Gastroesophageal sphincter (tissue), 4 donors: ENCODE data around the gene NMU. TPM values are rescaled to one million over a fixed set of nuclear protein-coding genes. Genes with fewer than 3 reads are reported as not detected.
"Not testable (repeated sequence)": the region's sequence is repeated elsewhere in the genome, so short reads cannot be mapped to it uniquely, and the experiment has no call there.

Experiments used
- ATAC-seq: fragments of 150-250 bp; one replicate; pipeline ENCODE4 v1.9.1; 2016; ENCODE audit warnings: mild to moderate bottlenecking, moderate library complexity
- H3K27ac ChIP-seq, 4 donors: fragments of 200-600 bp; sonication (generic) in 3 of 4; 1 replicate in 3 of 4; 2 replicates in 1 of 4; pipeline ENCODE4 v1.5.1; 2016 to 2019
- H3K27me3 ChIP-seq: fragments of 200-600 bp; sonication (generic); one replicate; pipeline ENCODE4 v1.5.1; 2019
- H3K36me3 ChIP-seq, 2 donors: fragments of 200-600 bp; sonication (generic); one replicate each; pipeline ENCODE4 v1.5.1; 2019; ENCODE audit warnings: control low read depth in 1 of 2
- H3K4me1 ChIP-seq, 3 donors: fragments of 200-600 bp; sonication (generic); 1 replicate in 2 of 3; 2 replicates in 1 of 3; pipeline ENCODE4 v1.5.1; 2016 to 2019; ENCODE audit warnings: control low read depth in 2 of 3
- H3K4me3 ChIP-seq, 2 donors: fragments of 200-600 bp; sonication (generic); one replicate each; pipeline ENCODE4 v1.5.1; 2019; ENCODE audit warnings: mild to moderate bottlenecking in 1 of 2, moderate library complexity in 1 of 2
- H3K9me3 ChIP-seq, 3 donors: fragments of 200-600 bp; sonication (generic); one replicate each; pipeline ENCODE4 v1.5.1; 2017 to 2019; ENCODE audit warnings: control low read depth in 2 of 3
- CTCF ChIP-seq, 4 experiments: fragments of 200-600 bp in 2 of 4; fragments of 450-650 bp in 2 of 4; sonication (generic) in 1 of 4; IDR thresholded peaks; one replicate each; pipeline ENCODE4 v1.5.1; 2017 to 2019; ENCODE audit warnings: antibody characterized with exemption in 4 of 4, mild to moderate bottlenecking in 2 of 4, moderate library complexity in 2 of 4
- EP300 ChIP-seq: sonication (generic); formaldehyde crosslinking; IDR thresholded peaks from one replicate; pipeline ENCODE4 v1.6.1; 2017; ENCODE audit warnings: antibody characterized with exemption, mild to moderate bottlenecking
- POLR2A ChIP-seq, 2 donors: fragments of 450-650 bp; IDR thresholded peaks; one replicate each; pipeline ENCODE4 v1.6.1; 2017; ENCODE audit warnings: antibody characterized with exemption in 2 of 2, mild to moderate bottlenecking in 2 of 2, moderate library complexity in 1 of 2
- POLR2AphosphoS5 ChIP-seq: sonication (generic); formaldehyde crosslinking; IDR thresholded peaks from one replicate; pipeline ENCODE4 v1.6.1; 2017; ENCODE audit warnings: antibody characterized with exemption
- WGBS, 2 donors: methylation state at CpG; one replicate each; pipeline ENCODE4 v1.1.5; 2018; ENCODE audit warnings: low coverage in 1 of 2; 5-methylcytosine and 5-hydroxymethylcytosine counted together
- total RNA-seq, 4 donors: library from RNA; depleted of rRNA; stranded (reverse); fragments of >200 nt; gene quantifications; one replicate each; pipeline ENCODE4 v1.1.0, GENCODE V29; 2016

Gene NMU
- total RNA-seq, 4 donors from 2014 or later, result 1.6 TPM; not detected in 3

- no peak for ATAC-seq
- TF ChIP-seq EP300 (no peak), POLR2A (IDR thresholded peaks at IDR 0.05) (no peak), CTCF (IDR thresholded peaks at IDR 0.05) (no peak), POLR2AphosphoS5 (no peak)
- no peak overlapping the region for H3K27ac ChIP-seq
- peaks cover 0 to 25% (median 0%) of the 10 kb centered on the region in 3 donors for H3K9me3 ChIP-seq
- no peaks in the 10 kb centered on the region for H3K27me3 ChIP-seq
- no peaks in the 10 kb centered on the region for H3K4me1 ChIP-seq
- H3K4me3 ChIP-seq, result no peak overlapping the region
- H3K36me3 ChIP-seq, result no peaks in the 10 kb centered on the region
- WGBS, 2 donors, result 58 to 100% methylated on average over 2 of the region's 2 CpGs
Measured at GRCh38 chr4:55588160-55588559, 47.9 kb downstream of the NMU start.

GRCh38 chr4:55582773-55583172 lies 53.3 kb downstream of the NMU start:
- H3K27me3 ChIP-seq, H3K27ac ChIP-seq, H3K4me3 ChIP-seq, H3K36me3 ChIP-seq, H3K4me1 ChIP-seq, ATAC-seq: not testable (repeated sequence)
- H3K9me3 ChIP-seq, result peaks cover 0 to 18% (median 0%) of the 10 kb centered on the region in 3 donors
- WGBS, 2 donors, result no CpG with 5 or more reads among the region's 2 CpGs

GRCh38 chr4:55578341-55579010 lies 57.6 kb downstream of the NMU start:
- ATAC-seq, result no peak
- no peak overlapping the region for H3K4me3 ChIP-seq
- no peaks in the 10 kb centered on the region for H3K27me3 ChIP-seq
- no peak for TF ChIP-seq POLR2AphosphoS5
- no peaks in the 10 kb centered on the region for H3K36me3 ChIP-seq
- H3K9me3 ChIP-seq, result peaks cover 0 to 39% (median 0%) of the 10 kb centered on the region in 3 donors
- H3K4me1 ChIP-seq, result no peaks in the 10 kb centered on the region
- no peak overlapping the region for H3K27ac ChIP-seq

GRCh38 chr4:55575513-55575912 lies 60.6 kb downstream of the NMU start:
- H3K27ac ChIP-seq, result no peak overlapping the region
- TF ChIP-seq EP300 (no peak), POLR2AphosphoS5 (no peak), POLR2A (IDR thresholded peaks at IDR 0.05) (no peak), CTCF (IDR thresholded peaks at IDR 0.05) (no peak)
- no peaks in the 10 kb centered on the region for H3K27me3 ChIP-seq
- ATAC-seq, result no peak
- WGBS, 2 donors, result 78 to 100% methylated on average over 1 of the region's 1 CpG
- peaks cover 0 to 35% (median 0%) of the 10 kb centered on the region in 3 donors for H3K9me3 ChIP-seq
- no peaks in the 10 kb centered on the region for H3K36me3 ChIP-seq
- H3K4me1 ChIP-seq, result no peaks in the 10 kb centered on the region
- H3K4me3 ChIP-seq, result no peak overlapping the region

- WGBS, 2 donors, result 78 to 100% methylated on average over 1 of the region's 1 CpG
- no peak for ATAC-seq
- no peak for TF ChIP-seq EP300
- no peak for TF ChIP-seq POLR2A (IDR thresholded peaks at IDR 0.05)
- TF ChIP-seq CTCF (IDR thresholded peaks at IDR 0.05), result no peak
- TF ChIP-seq POLR2AphosphoS5, result no peak
- Histone ChIP-seq H3K27me3 (no peaks in the 10 kb centered on the region), H3K9me3 (peaks cover 0 to 35% (median 0%) of the 10 kb centered on the region in 3 donors), H3K36me3 (no peaks in the 10 kb centered on the region), H3K27ac (no peak overlapping the region), H3K4me3 (no peak overlapping the region), H3K4me1 (no peaks in the 10 kb centered on the region)
Measured at GRCh38 chr4:55574252-55574651, 61.8 kb downstream of the NMU start.

GRCh38 chr4:55571806-55572205 lies 64.3 kb downstream of the NMU start:
- Histone ChIP-seq H3K4me3 (no peak overlapping the region), H3K9me3 (peaks cover 0 to 26% (median 0%) of the 10 kb centered on the region in 3 donors), H3K27ac (no peak overlapping the region), H3K36me3 (no peaks in the 10 kb centered on the region), H3K27me3 (no peaks in the 10 kb centered on the region), H3K4me1 (no peaks in the 10 kb centered on the region)
- ATAC-seq, result no peak
- 75 to 88% methylated on average over 2 to 3 of the region's 3 CpGs for WGBS, 2 donors
- TF ChIP-seq POLR2A (IDR thresholded peaks at IDR 0.05) (no peak), EP300 (no peak), POLR2AphosphoS5 (no peak), CTCF (IDR thresholded peaks at IDR 0.05) (no peak)
